ENCODE measurements around the gene PLEKHF1. TPM values are rescaled to one million over a fixed set of nuclear protein-coding genes. Genes with fewer than 3 reads are reported as not detected.

The PLEKHF1 gene
- total RNA-seq, 1 donor from 2014 or later, result 29.4 TPM

DNA sequence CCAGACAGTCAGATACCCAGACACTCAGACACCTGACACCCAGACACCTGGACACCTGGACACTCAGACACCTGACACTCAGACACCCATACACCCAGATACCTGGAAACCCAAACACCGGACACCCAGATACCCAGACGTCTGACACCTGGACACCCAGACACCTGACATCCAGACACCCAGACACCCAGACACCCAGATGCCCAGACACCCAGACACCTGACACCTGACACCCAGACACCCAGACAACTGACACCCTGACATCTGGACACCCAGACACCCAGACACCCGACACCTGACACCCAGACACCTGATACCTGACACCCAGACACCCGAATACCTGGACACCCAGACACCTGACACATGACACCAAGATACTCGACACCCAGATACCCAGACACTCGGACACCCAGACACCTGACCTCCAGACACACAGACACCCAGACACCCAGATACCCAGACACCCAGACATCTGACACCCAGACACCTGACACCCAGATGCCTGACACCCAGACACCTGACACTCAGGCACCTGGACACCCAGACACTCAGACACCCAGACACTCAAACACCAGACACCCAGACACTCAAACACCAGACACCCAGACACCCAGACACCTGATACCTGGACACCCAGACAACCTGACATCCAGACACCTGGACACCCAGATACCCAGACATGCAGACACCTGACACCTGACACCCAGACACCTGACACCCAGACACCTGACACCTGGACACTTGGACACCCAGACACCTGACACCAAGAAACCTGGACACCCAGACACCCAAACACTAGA, 30.7 kb downstream of the PLEKHF1 start:
- no peak for DNase-seq (ENCODE audit: low spot score)
- no peak overlapping the region for H3K4me3 Mint-ChIP-seq (ENCODE audit: unreplicated experiment)
- no peaks in the 10 kb centered on the region for H3K27me3 Mint-ChIP-seq (ENCODE audit: low read depth)
- no peak overlapping the region for H3K27ac Mint-ChIP-seq (ENCODE audit: unreplicated experiment)
- TF ChIP-seq, protein P1, sequence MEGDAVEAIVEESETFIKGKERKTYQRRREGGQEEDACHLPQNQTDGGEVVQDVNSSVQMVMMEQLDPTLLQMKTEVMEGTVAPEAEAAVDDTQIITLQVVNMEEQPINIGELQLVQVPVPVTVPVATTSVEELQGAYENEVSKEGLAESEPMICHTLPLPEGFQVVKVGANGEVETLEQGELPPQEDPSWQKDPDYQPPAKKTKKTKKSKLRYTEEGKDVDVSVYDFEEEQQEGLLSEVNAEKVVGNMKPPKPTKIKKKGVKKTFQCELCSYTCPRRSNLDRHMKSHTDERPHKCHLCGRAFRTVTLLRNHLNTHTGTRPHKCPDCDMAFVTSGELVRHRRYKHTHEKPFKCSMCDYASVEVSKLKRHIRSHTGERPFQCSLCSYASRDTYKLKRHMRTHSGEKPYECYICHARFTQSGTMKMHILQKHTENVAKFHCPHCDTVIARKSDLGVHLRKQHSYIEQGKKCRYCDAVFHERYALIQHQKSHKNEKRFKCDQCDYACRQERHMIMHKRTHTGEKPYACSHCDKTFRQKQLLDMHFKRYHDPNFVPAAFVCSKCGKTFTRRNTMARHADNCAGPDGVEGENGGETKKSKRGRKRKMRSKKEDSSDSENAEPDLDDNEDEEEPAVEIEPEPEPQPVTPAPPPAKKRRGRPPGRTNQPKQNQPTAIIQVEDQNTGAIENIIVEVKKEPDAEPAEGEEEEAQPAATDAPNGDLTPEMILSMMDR (IDR thresholded peaks at IDR 0.05), result no peak
- H3K36me3 Mint-ChIP-seq (ENCODE audit: low read depth), result no peaks in the 10 kb centered on the region
- H3K4me1 Mint-ChIP-seq (ENCODE audit: low read depth), result peaks cover 19% of the 10 kb centered on the region
- no peaks in the 10 kb centered on the region for H3K9me3 Mint-ChIP-seq (ENCODE audit: low read depth)

DNA sequence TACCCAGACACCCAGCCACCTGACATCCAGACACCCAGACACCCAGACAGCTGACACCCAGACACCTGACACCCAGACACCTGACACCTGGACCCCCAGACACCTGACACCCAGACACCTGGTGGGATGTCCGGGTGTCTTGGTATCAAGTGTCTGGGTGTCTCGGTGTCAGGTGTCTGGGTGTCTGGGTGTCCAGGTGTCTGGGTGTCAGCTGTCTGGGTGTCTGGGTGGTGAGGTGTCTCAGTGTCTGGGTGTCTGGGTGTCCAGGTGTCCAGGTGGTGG, 31.2 kb downstream of the PLEKHF1 start:
- Mint-ChIP-seq H3K4me1 (ENCODE audit: low read depth) (peaks cover 17% of the 10 kb centered on the region), H3K36me3 (ENCODE audit: low read depth) (no peaks in the 10 kb centered on the region), H3K27ac (ENCODE audit: unreplicated experiment) (no peak overlapping the region), H3K9me3 (ENCODE audit: low read depth) (no peaks in the 10 kb centered on the region), H3K27me3 (ENCODE audit: low read depth) (no peaks in the 10 kb centered on the region), H3K4me3 (ENCODE audit: unreplicated experiment) (no peak overlapping the region)
- no peak for DNase-seq (ENCODE audit: low spot score)
- TF ChIP-seq, protein P1 (IDR thresholded peaks at IDR 0.05), result no peak

DNA sequence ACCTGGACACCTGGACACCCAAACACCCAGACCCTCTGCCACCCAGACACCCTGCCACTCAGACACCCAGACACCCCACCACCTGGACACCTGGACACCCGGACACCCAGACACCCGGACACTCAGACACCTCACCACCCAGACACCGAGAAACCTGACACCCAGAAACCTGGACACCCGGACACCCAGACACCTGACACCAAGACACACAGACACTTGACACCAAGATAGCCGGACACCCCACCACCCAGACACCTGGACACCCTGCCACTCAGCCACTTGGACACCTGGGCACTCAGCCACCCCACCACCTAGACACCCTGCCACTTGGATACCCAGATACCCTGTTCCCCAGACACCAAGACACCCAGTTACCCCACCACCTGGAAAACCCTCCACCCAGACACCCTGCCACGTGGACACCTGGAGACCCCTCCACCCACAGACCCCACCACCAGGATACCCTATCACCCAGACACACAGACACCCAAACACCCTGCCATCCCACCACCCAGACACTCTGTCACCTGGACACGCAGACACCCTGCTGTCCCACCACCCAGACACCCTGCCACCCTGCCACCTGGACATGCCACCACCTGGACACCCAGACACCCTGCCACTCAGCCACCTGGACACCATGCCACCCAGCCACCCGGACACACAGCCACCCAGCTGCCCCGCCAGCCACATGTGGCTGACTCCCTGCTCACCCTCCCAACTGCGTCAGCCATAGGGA, 32.4 kb downstream of the PLEKHF1 start:
- Mint-ChIP-seq H3K9me3 (ENCODE audit: low read depth) (no peaks in the 10 kb centered on the region), H3K27me3 (ENCODE audit: low read depth) (no peaks in the 10 kb centered on the region), H3K36me3 (ENCODE audit: low read depth) (peaks cover 2% of the 10 kb centered on the region), H3K4me3 (ENCODE audit: unreplicated experiment) (no peak overlapping the region), H3K27ac (ENCODE audit: unreplicated experiment) (peak overlapping the region; percentile 36), H3K4me1 (ENCODE audit: low read depth) (peaks cover 17% of the 10 kb centered on the region)
- TF ChIP-seq, protein P1 (IDR thresholded peaks at IDR 0.05), result no peak
- peak; percentile 93 for DNase-seq (ENCODE audit: low spot score)

DNA sequence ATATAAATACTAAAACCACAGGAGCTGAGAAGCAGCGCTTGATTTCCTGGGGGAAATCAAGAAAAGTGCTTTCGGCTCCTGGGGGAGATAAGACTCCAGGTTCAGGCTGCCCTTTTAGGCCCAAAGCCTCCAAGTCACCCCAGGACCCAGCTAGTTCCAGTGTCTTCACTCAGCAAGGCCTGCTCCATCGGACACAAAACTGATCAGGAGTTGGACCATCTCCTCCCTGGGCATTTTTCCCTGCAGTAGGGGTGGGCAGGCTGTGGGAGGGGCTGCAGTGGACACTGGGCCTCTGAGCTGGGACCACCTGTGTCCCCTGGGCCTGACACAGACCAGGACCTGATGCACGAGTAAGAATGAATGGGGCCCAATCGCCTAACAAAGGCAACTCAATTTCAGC, 34.6 kb downstream of the PLEKHF1 start:
- Mint-ChIP-seq H3K4me3 (ENCODE audit: unreplicated experiment) (no peak overlapping the region), H3K27me3 (ENCODE audit: low read depth) (no peaks in the 10 kb centered on the region), H3K36me3 (ENCODE audit: low read depth) (peaks cover 2% of the 10 kb centered on the region), H3K27ac (ENCODE audit: unreplicated experiment) (no peak overlapping the region), H3K4me1 (ENCODE audit: low read depth) (peaks cover 1% of the 10 kb centered on the region), H3K9me3 (ENCODE audit: low read depth) (no peaks in the 10 kb centered on the region)
- peak; percentile 47 for DNase-seq (ENCODE audit: low spot score)
- TF ChIP-seq, protein P1 (IDR thresholded peaks at IDR 0.05), result no peak

DNA sequence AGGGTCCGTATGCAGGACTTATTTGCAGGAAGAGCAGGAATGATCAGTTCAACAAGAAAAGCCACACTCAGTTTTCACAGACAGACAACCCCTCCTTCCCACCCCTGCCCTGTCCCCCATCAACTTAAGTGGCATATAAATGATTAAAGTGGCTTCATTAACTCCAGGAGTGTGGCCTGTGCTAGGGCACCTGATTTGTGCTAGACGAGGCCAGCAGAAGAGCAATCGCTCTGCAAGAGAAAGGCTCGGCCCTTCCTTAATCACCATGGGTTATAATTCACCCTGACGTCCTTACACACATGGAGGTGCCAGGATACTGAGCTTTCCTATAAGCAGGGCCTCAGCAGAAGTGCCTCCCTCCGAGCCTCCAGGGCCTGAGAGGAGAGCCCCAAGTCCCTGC, 35.2 kb downstream of the PLEKHF1 start:
- DNase-seq (ENCODE audit: low spot score), result peak; percentile 30
- H3K4me1 Mint-ChIP-seq (ENCODE audit: low read depth), result no peaks in the 10 kb centered on the region
- H3K4me3 Mint-ChIP-seq (ENCODE audit: unreplicated experiment), result no peak overlapping the region
- TF ChIP-seq, protein P1 (IDR thresholded peaks at IDR 0.05), result no peak
- no peaks in the 10 kb centered on the region for H3K9me3 Mint-ChIP-seq (ENCODE audit: low read depth)
- no peak overlapping the region for H3K27ac Mint-ChIP-seq (ENCODE audit: unreplicated experiment)
- peaks cover 4% of the 10 kb centered on the region for H3K36me3 Mint-ChIP-seq (ENCODE audit: low read depth)
- no peaks in the 10 kb centered on the region for H3K27me3 Mint-ChIP-seq (ENCODE audit: low read depth)
